B cell (primary cell): ENCODE results near the gene JARID2.

ENCODE experiments used
- EZH2 ChIP-seq: IDR thresholded peaks from 2 replicates; pipeline ENCODE4 v1.6.1; 2012; ENCODE audit warnings: borderline replicate concordance, low read depth, mild to moderate bottlenecking, moderate library complexity, low read length; ENCODE audit not compliant: insufficient read depth, poor library complexity, severe bottlenecking
- TF ChIP-seq, protein P1 (sequence below): fragments of 200-600 bp; IDR thresholded peaks from one replicate; pipeline ENCODE4 v1.8.0; 2022; ENCODE audit warnings: antibody characterized with exemption, mild to moderate bottlenecking

DNA sequence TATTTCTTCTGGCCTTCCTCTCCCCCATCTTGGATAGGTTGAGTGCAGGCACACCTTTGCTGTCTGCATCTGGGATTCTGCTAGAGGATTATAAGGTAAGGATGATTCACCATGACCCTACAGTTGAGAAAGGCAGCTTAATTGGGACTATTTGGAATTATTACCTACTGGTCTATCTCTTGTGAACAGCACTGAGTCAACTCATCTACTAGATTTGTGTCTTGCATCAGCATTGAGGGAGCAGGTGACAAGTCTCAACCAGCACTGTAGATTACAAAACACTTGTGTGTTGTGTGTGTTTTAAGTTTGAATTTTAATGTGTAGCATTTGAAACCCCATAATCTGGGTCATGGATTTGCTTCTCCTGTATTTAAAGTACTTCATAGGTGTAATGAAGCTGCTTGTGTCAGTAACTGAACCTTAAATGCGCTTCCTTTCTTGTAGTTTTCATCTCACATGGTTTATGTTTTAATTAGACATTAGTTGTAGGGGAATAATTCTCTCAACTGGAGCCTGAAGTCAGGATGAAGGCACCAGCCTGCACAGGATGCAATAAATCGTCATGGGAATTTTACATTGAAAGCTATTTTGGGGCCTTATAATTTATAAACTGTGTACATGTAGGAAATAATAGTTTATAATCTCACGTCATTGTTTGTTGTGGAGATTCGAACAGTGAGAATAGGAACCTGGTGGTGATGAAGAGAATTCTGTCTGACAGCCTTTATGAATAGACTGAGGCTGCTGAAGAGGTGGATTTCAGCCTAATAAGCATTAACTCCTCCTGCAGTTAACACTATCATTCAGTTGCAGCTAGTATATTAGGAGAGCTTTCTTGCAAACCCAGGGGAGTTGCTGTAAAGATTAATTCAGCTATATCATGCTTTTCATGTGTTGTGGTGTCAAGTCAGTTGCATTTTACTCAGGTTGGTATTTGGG is 125.1 kb downstream of the JARID2 start:
- TF ChIP-seq, protein P1, sequence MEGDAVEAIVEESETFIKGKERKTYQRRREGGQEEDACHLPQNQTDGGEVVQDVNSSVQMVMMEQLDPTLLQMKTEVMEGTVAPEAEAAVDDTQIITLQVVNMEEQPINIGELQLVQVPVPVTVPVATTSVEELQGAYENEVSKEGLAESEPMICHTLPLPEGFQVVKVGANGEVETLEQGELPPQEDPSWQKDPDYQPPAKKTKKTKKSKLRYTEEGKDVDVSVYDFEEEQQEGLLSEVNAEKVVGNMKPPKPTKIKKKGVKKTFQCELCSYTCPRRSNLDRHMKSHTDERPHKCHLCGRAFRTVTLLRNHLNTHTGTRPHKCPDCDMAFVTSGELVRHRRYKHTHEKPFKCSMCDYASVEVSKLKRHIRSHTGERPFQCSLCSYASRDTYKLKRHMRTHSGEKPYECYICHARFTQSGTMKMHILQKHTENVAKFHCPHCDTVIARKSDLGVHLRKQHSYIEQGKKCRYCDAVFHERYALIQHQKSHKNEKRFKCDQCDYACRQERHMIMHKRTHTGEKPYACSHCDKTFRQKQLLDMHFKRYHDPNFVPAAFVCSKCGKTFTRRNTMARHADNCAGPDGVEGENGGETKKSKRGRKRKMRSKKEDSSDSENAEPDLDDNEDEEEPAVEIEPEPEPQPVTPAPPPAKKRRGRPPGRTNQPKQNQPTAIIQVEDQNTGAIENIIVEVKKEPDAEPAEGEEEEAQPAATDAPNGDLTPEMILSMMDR: no peak
- no peak for TF ChIP-seq EZH2
